Activated B cell treated with CpG ODN at 0.5 μM for 24 hours (primary cell): ENCODE results near the gene TSHZ2. TPM values are rescaled to one million over a fixed set of nuclear protein-coding genes. Genes with fewer than 3 reads are reported as not detected.

Experiments
- ATAC-seq: fragments of 200-7000 bp; cut with Tn5 transposase; one replicate; pipeline ENCODE4 v1.10.0; 2021; ENCODE audit warnings: low read depth, mild to moderate bottlenecking, moderate library complexity
- CTCF ChIA-PET: fragments of 350-600 bp; sonication (Branson Sonifier 250); formaldehyde crosslinking; loops from one replicate; lab custom pipeline; 2021; ENCODE audit warnings: antibody characterized with exemption; lab: Charles Lee
- POLR2A ChIA-PET: fragments of 350-600 bp; sonication (Branson Sonifier 250); formaldehyde crosslinking; loops from one replicate; lab custom pipeline; 2021; ENCODE audit warnings: antibody characterized with exemption; lab: Charles Lee
- DNase-seq: peaks from one replicate; pipeline ENCODE4 v3.0.0; 2022
- H3K27ac Mint-ChIP-seq: one replicate; pipeline ENCODE4 v1.8.0; 2020; ENCODE audit warnings: mixed read lengths
- H3K27me3 Mint-ChIP-seq: one replicate; pipeline ENCODE4 v1.8.0; 2021; ENCODE audit warnings: mixed read lengths
- H3K36me3 Mint-ChIP-seq: one replicate; pipeline ENCODE4 v1.8.0; 2021; ENCODE audit warnings: low read depth, mixed read lengths
- H3K4me1 Mint-ChIP-seq: one replicate; pipeline ENCODE4 v1.8.0; 2021; ENCODE audit warnings: mixed read lengths
- H3K4me3 Mint-ChIP-seq: one replicate; pipeline ENCODE4 v1.8.0; 2020; ENCODE audit warnings: mild to moderate bottlenecking, mixed read lengths
- H3K9me3 Mint-ChIP-seq: one replicate; pipeline ENCODE4 v1.8.0; 2020; ENCODE audit warnings: mixed read lengths
- CTCF ChIP-seq: fragments of 200-600 bp; IDR thresholded peaks from one replicate; pipeline ENCODE4 v1.8.0; 2022; ENCODE audit warnings: antibody characterized with exemption, mild to moderate bottlenecking
- intact Hi-C: fragments of 100-400 bp; cut with micrococcal nuclease; formaldehyde crosslinking; loops from one replicate; pipeline ENCODE4 v1.15.1; 2024
- total RNA-seq: library from RNA; stranded (reverse); gene quantifications from 2 replicates; pipeline ENCODE4 v1.2.3, GENCODE V29; 2022

The TSHZ2 gene
- total RNA-seq, 1 donor from 2014 or later: 1.7 TPM

DNA sequence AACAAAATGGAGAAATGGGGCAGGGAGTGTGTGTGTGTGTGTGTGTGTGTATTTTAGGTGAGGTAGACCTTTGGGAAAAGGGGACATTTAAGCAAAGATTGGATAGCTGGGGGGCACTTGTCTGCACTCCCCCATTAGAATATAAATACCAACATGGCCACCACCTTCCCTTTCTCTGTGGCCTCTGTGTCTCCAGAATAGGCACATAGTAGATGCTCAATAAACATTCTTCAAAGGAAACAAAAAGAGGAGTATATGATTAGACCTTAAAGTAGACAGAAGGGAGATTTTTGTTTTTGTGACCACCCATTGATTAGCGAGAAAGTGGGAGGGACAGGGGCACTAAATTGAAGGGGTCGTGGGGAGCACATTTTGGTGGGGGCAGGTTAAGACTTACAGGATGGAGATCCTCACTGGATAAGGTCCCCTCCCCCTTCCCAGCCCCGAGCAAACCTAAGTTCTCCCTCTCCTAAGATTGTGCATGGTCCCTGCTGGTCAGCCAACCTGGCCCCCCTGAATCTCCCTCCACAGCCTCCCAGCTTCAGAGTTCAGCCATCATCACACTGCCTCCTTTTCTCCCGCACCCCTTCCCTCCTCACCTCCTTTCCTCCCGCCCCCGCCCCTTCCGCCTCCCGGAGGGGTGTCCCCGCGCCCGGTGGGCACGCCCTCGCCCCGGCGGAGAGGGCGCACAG, 514 bp upstream of the TSHZ2 start:
- ChIA-PET POLR2A (no interaction called here), CTCF (no interaction called here)
- ATAC-seq: peak; percentile 8
- Mint-ChIP-seq H3K9me3 (peaks cover 6% of the 10 kb centered on the region), H3K4me3 (peak overlapping the region; percentile 67), H3K36me3 (no peaks in the 10 kb centered on the region), H3K4me1 (peaks cover 25% of the 10 kb centered on the region), H3K27me3 (peaks cover 34% of the 10 kb centered on the region), H3K27ac (no peak overlapping the region)
- no peak for TF ChIP-seq CTCF
- DNase-seq: no peak
- intact Hi-C loops: loop anchor here (2.0 to 5.0 kb wide), 2 partner anchors 29 to 246 kb away; no protein-coding TSS in a partner anchor

- intact Hi-C loops: loop anchor here (2.0 to 5.0 kb wide), 2 partner anchors 28 to 244 kb away; no protein-coding TSS in a partner anchor
- ChIA-PET POLR2A (interaction anchor here (1.8 kb wide), 1 partner anchor 29 kb away, joined by 8 read pairs; no protein-coding TSS in a partner anchor), CTCF (no interaction called here)
- H3K9me3 Mint-ChIP-seq: peaks cover 6% of the 10 kb centered on the region
- no peaks in the 10 kb centered on the region for H3K36me3 Mint-ChIP-seq
- peaks cover 25% of the 10 kb centered on the region for H3K4me1 Mint-ChIP-seq
- peaks cover 40% of the 10 kb centered on the region for H3K27me3 Mint-ChIP-seq
- H3K4me3 Mint-ChIP-seq: peak overlapping the region; percentile 84
- H3K27ac Mint-ChIP-seq: peak overlapping the region; percentile 25
- no peak for TF ChIP-seq CTCF
- DNase-seq: no peak
- ATAC-seq: peak; percentile 38
Measured at GRCh38 chr20:52972965-52973819, 1.0 kb downstream of the TSHZ2 start.

GRCh38 chr20:52974179-52974594, 2.0 kb downstream of the TSHZ2 start:
- H3K4me1 Mint-ChIP-seq: peaks cover 25% of the 10 kb centered on the region
- H3K27me3 Mint-ChIP-seq: peaks cover 40% of the 10 kb centered on the region
- no peak for TF ChIP-seq CTCF
- ChIA-PET CTCF (no interaction called here), POLR2A (interaction anchor here (1.2 to 1.8 kb wide), 3 partner anchors 27 to 1044 kb away, joined by 3 to 9 read pairs (median 8); no protein-coding TSS in a partner anchor)
- DNase-seq: no peak
- intact Hi-C loops: loop anchor here (5.0 kb wide), 1 partner anchor 243 kb away; no protein-coding TSS in a partner anchor
- no peaks in the 10 kb centered on the region for H3K36me3 Mint-ChIP-seq
- peaks cover 6% of the 10 kb centered on the region for H3K9me3 Mint-ChIP-seq
- ATAC-seq: no peak
- peak overlapping the region; percentile 36 for H3K27ac Mint-ChIP-seq
- peak overlapping the region; percentile 84 for H3K4me3 Mint-ChIP-seq

DNA sequence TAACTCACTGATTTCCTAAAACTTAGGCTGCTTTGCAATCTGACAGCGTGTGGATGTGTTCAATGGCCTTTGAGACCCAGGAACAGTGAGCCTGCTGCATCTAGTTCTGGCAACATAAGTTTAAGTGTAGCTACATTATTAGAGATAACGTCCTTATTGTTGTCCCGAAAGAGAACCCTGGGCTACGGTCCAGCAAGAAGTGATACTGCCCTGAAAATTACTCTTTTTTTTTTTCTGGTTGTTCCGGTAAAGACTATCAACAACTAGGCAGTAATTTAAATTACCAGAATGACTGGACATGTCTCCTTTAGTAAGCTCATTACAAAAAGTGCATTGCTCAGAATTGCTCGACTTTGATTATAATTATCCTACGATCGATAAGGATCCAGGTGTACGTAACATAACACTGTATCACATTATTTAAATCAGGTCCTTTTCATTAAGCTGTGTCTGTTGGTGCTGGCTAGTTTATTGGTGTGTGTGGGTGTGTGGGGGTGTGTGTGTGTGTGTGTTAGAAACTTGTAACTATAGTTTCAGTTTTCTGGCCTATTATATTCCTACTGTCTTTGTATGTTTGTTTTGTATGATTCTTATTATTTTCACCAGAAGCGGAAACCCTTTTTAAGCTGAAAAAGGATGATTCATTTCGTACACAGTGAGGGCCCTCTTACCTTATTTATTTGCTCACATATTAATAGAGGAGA, 3.0 kb downstream of the TSHZ2 start:
- DNase-seq: no peak
- Mint-ChIP-seq H3K9me3 (peaks cover 6% of the 10 kb centered on the region), H3K27me3 (peaks cover 40% of the 10 kb centered on the region), H3K36me3 (no peaks in the 10 kb centered on the region), H3K4me3 (peak overlapping the region; percentile 36), H3K27ac (no peak overlapping the region), H3K4me1 (peaks cover 25% of the 10 kb centered on the region)
- no peak for TF ChIP-seq CTCF
- intact Hi-C loops: no loop called here
- CTCF ChIA-PET: no interaction called here
- POLR2A ChIA-PET: interaction anchor here (1.6 kb wide), 1 partner anchor 26 kb away, joined by 9 read pairs; no protein-coding TSS in a partner anchor
- ATAC-seq: no peak
